Mesenchymal stem cell (in vitro differentiated cells and primary cell): ENCODE results near the gene NCOA5.
A peak's percentile ranks its signal among the peaks of the same experiment; 100 is the strongest.

Experiments used
- DNase-seq: peaks from one replicate; pipeline ENCODE4 v3.0.0-alpha.2; 2013
- H2AFZ ChIP-seq: one replicate; pipeline ENCODE4 v1.6.1; 2013; ENCODE audit warnings: low read depth, mild to moderate bottlenecking, control low read depth, inconsistent platforms, low read length, moderate library complexity
- H2AK5ac ChIP-seq: 2 replicates; pipeline ENCODE4 v1.6.1; 2013; ENCODE audit warnings: low read length, moderate library complexity, mild to moderate bottlenecking, inconsistent platforms; ENCODE audit not compliant: severe bottlenecking
- H2BK120ac ChIP-seq: one replicate; pipeline ENCODE4 v1.6.1; 2013; ENCODE audit warnings: low read depth, mild to moderate bottlenecking, inconsistent platforms, low read length, moderate library complexity
- H2BK12ac ChIP-seq, 2 experiments: one replicate each; pipeline ENCODE4 v1.6.1; 2013; ENCODE audit warnings: inconsistent platforms in 2 of 2, low read length in 2 of 2, mild to moderate bottlenecking in 2 of 2, moderate library complexity in 2 of 2, control low read depth in 1 of 2
- H2BK15ac ChIP-seq: one replicate; pipeline ENCODE4 v1.6.1; 2013; ENCODE audit warnings: mild to moderate bottlenecking, low read depth, inconsistent platforms; ENCODE audit not compliant: poor library complexity, severe bottlenecking
- H2BK5ac ChIP-seq: 2 replicates; pipeline ENCODE4 v1.6.1; 2013; ENCODE audit warnings: low read depth, mild to moderate bottlenecking, low read length, control low read depth, inconsistent platforms; ENCODE audit not compliant: poor library complexity, severe bottlenecking
- H3K14ac ChIP-seq, 2 experiments: one replicate each; pipeline ENCODE4 v1.6.1; 2013; ENCODE audit warnings: inconsistent platforms in 2 of 2, low read length in 2 of 2, control low read depth in 1 of 2, mild to moderate bottlenecking in 1 of 2, moderate library complexity in 1 of 2
- H3K18ac ChIP-seq, 2 experiments: one replicate each; pipeline ENCODE4 v1.6.1; 2013; ENCODE audit warnings: inconsistent platforms in 2 of 2, low read length in 2 of 2, control low read depth in 1 of 2, low read depth in 1 of 2, mild to moderate bottlenecking in 1 of 2
- H3K23ac ChIP-seq, 2 experiments: one replicate each; pipeline ENCODE4 v1.6.1; 2013; ENCODE audit warnings: inconsistent platforms in 2 of 2, low read length in 2 of 2, mild to moderate bottlenecking in 2 of 2, moderate library complexity in 2 of 2, control low read depth in 1 of 2
- H3K27ac ChIP-seq: 2 replicates; pipeline ENCODE4 v1.5.1; 2013; ENCODE audit warnings: mild to moderate bottlenecking, moderate library complexity, low read length, control low read depth, inconsistent platforms; ENCODE audit not compliant: poor library complexity, severe bottlenecking
- H3K27me3 ChIP-seq, 2 experiments: 2 replicates each; pipeline versions ENCODE4 v1.6.1 to v1.7.0; 2013; ENCODE audit warnings: low read length in 2 of 2, mild to moderate bottlenecking in 2 of 2, moderate library complexity in 2 of 2, control low read depth in 1 of 2, inconsistent platforms in 1 of 2; ENCODE audit not compliant: control insufficient read depth in 1 of 2, insufficient read depth in 1 of 2
- H3K36me3 ChIP-seq, 2 experiments: 2 replicates each; pipeline versions ENCODE4 v1.6.1 to v1.7.0; 2013; ENCODE audit warnings: low read length in 2 of 2, control low read depth in 1 of 2, inconsistent platforms in 1 of 2, low read depth in 1 of 2, mild to moderate bottlenecking in 1 of 2; ENCODE audit not compliant: insufficient read depth in 2 of 2, control insufficient read depth in 1 of 2
- H3K4ac ChIP-seq, 2 experiments: one replicate each; pipeline ENCODE4 v1.6.1; 2013; ENCODE audit warnings: inconsistent platforms in 2 of 2, low read length in 2 of 2, mild to moderate bottlenecking in 2 of 2, moderate library complexity in 2 of 2, control low read depth in 1 of 2, low read depth in 1 of 2
- H3K4me1 ChIP-seq: 2 replicates; pipeline ENCODE4 v1.6.1; 2013; ENCODE audit warnings: low read depth, low read length, control low read depth; ENCODE audit not compliant: control insufficient read depth, insufficient read depth
- H3K4me2 ChIP-seq: 2 replicates; pipeline ENCODE4 v1.6.1; 2013; ENCODE audit warnings: low read length, mild to moderate bottlenecking, inconsistent platforms; ENCODE audit not compliant: poor library complexity, severe bottlenecking
- H3K4me3 ChIP-seq, 2 experiments: 2 replicates each; pipeline versions ENCODE4 v1.5.1 to v1.7.0; 2013; ENCODE audit warnings: low read length in 2 of 2, mild to moderate bottlenecking in 2 of 2, control low read depth in 1 of 2, low read depth in 1 of 2; ENCODE audit not compliant: insufficient read depth in 1 of 2
- H3K79me1 ChIP-seq: replicated peaks from 2 replicates; pipeline ENCODE4 v1.6.1; 2013; ENCODE audit warnings: mild to moderate bottlenecking, control low read depth, low read length, inconsistent platforms; ENCODE audit not compliant: poor library complexity, severe bottlenecking
- H3K9ac ChIP-seq: 2 replicates; pipeline ENCODE4 v1.7.0; 2013; ENCODE audit warnings: mild to moderate bottlenecking, low read length, moderate library complexity
- H3K9me3 ChIP-seq: 2 replicates; pipeline ENCODE4 v1.7.0; 2013; ENCODE audit warnings: mild to moderate bottlenecking, low read length; ENCODE audit not compliant: control insufficient read depth
- H4K8ac ChIP-seq: one replicate; pipeline ENCODE4 v1.6.1; 2013; ENCODE audit warnings: inconsistent platforms, mild to moderate bottlenecking, low read length, moderate library complexity
- H4K91ac ChIP-seq: one replicate; pipeline ENCODE4 v1.6.1; 2013; ENCODE audit warnings: mild to moderate bottlenecking, low read length, inconsistent platforms
- WGBS: methylation state at CpG from one replicate; pipeline ENCODE4 v1.1.7; 2013; ENCODE audit warnings: mixed read lengths; 5-methylcytosine and 5-hydroxymethylcytosine counted together

Gene NCOA5

GRCh38 chr20:46043556-46043955, 46.2 kb downstream of the NCOA5 start:
- no peaks in the 10 kb centered on the region for H3K79me1 ChIP-seq
- WGBS: 51% methylated on average over 7 of the region's 7 CpGs

GRCh38 chr20:46040902-46041535, 48.7 kb downstream of the NCOA5 start:
- H3K27me3 ChIP-seq: peaks cover 26 to 67% of the 10 kb centered on the region in 2 experiments
- H2AK5ac ChIP-seq: no peak overlapping the region
- no peaks in the 10 kb centered on the region for H3K36me3 ChIP-seq
- H2BK15ac ChIP-seq: no peak overlapping the region
- no peaks in the 10 kb centered on the region for H3K9me3 ChIP-seq
- no peak overlapping the region for H2BK120ac ChIP-seq
- no peak overlapping the region for H2BK12ac ChIP-seq
- H3K27ac ChIP-seq: no peak overlapping the region
- H3K9ac ChIP-seq: no peak overlapping the region
- WGBS: 38% methylated on average over 18 of the region's 18 CpGs
- H4K8ac ChIP-seq: no peak overlapping the region
- H2BK5ac ChIP-seq: no peak overlapping the region
- DNase-seq: peak; percentile 45
- no peak overlapping the region for H2AFZ ChIP-seq
- no peak overlapping the region for H3K23ac ChIP-seq
- H4K91ac ChIP-seq: no peak overlapping the region
- no peak overlapping the region for H3K4ac ChIP-seq
- H3K4me1 ChIP-seq: no peaks in the 10 kb centered on the region
- H3K79me1 ChIP-seq: no peaks in the 10 kb centered on the region
- H3K18ac ChIP-seq: no peak overlapping the region
- H3K4me3 ChIP-seq: no peak overlapping the region
- no peak overlapping the region for H3K14ac ChIP-seq
- H3K4me2 ChIP-seq: no peak overlapping the region

More at GRCh38 chr20:46043556-46043955, 46.2 kb downstream of the NCOA5 start:
- Histone ChIP-seq H2AK5ac (no peak overlapping the region), H3K4me1 (no peaks in the 10 kb centered on the region), H2BK12ac (no peak overlapping the region), H3K23ac (no peak overlapping the region), H3K36me3 (no peaks in the 10 kb centered on the region), H2AFZ (no peak overlapping the region), H4K91ac (no peak overlapping the region), H3K18ac (no peak overlapping the region), H3K27me3 (peaks cover 28 to 79% of the 10 kb centered on the region in 2 experiments), H3K27ac (no peak overlapping the region), H3K14ac (no peak overlapping the region), H3K4ac (no peak overlapping the region), H4K8ac (no peak overlapping the region), H3K9ac (no peak overlapping the region), H3K4me3 (no peak overlapping the region), H3K4me2 (no peak overlapping the region), H2BK15ac (no peak overlapping the region), H2BK120ac (no peak overlapping the region), H3K9me3 (no peaks in the 10 kb centered on the region), H2BK5ac (no peak overlapping the region)
- DNase-seq: no peak

GRCh38 chr20:46037036-46037435, 52.7 kb downstream of the NCOA5 start:
- H3K23ac ChIP-seq: no peak overlapping the region
- H3K4ac ChIP-seq: no peak overlapping the region
- no peak overlapping the region for H4K8ac ChIP-seq
- no peak overlapping the region for H3K27ac ChIP-seq
- H3K4me2 ChIP-seq: no peak overlapping the region
- H3K4me3 ChIP-seq: no peak overlapping the region
- H3K9me3 ChIP-seq: no peaks in the 10 kb centered on the region
- H2BK15ac ChIP-seq: no peak overlapping the region
- H3K18ac ChIP-seq: no peak overlapping the region
- H2BK5ac ChIP-seq: no peak overlapping the region
- H4K91ac ChIP-seq: no peak overlapping the region
- H2BK12ac ChIP-seq: no peak overlapping the region
- H2AK5ac ChIP-seq: no peak overlapping the region
- WGBS: 70% methylated on average over 5 of the region's 5 CpGs
- no peaks in the 10 kb centered on the region for H3K36me3 ChIP-seq
- H3K79me1 ChIP-seq: no peaks in the 10 kb centered on the region
- peaks cover under 1% of the 10 kb centered on the region for H3K4me1 ChIP-seq
- no peak overlapping the region for H2BK120ac ChIP-seq
- H3K9ac ChIP-seq: no peak overlapping the region
- peaks cover 56 to 67% of the 10 kb centered on the region in 2 experiments for H3K27me3 ChIP-seq
- no peak for DNase-seq
- H2AFZ ChIP-seq: no peak overlapping the region
- no peak overlapping the region for H3K14ac ChIP-seq

DNA sequence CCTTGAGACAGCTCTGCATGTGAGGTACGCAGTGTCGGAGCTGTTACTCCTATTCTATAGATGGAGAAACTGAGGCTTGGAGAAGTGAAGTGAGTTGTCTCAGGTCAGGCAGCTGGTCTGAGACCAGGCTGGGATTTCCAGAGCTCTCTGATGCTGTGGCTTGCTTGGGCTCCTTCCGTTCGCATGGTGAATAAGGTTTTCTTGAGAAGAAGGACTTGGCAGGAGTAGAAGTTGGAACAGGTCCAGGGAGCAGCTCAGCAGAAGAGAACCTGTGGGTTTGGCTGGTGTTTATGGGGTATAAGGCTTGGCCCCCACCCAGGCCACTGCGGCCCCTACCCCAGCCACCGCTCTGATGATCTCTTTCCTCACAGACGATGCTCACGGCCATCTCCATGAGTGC, 53.4 kb downstream of the NCOA5 start:
- no peak overlapping the region for H4K8ac ChIP-seq
- no peak overlapping the region for H2BK12ac ChIP-seq
- H2BK15ac ChIP-seq: no peak overlapping the region
- no peak overlapping the region for H3K4me3 ChIP-seq
- no peak overlapping the region for H2BK120ac ChIP-seq
- H3K14ac ChIP-seq: no peak overlapping the region
- WGBS: 88% methylated on average over 8 of the region's 8 CpGs
- DNase-seq: no peak
- no peak overlapping the region for H2BK5ac ChIP-seq
- H3K4me2 ChIP-seq: no peak overlapping the region
- no peaks in the 10 kb centered on the region for H3K36me3 ChIP-seq
- H3K4ac ChIP-seq: no peak overlapping the region
- peaks cover 60 to 67% of the 10 kb centered on the region in 2 experiments for H3K27me3 ChIP-seq
- no peak overlapping the region for H2AFZ ChIP-seq
- H3K18ac ChIP-seq: no peak overlapping the region
- H4K91ac ChIP-seq: no peak overlapping the region
- H3K9me3 ChIP-seq: no peaks in the 10 kb centered on the region
- no peak overlapping the region for H3K23ac ChIP-seq
- no peak overlapping the region for H3K27ac ChIP-seq
- H2AK5ac ChIP-seq: no peak overlapping the region
- H3K79me1 ChIP-seq: no peaks in the 10 kb centered on the region
- no peak overlapping the region for H3K9ac ChIP-seq
- peaks cover 7% of the 10 kb centered on the region for H3K4me1 ChIP-seq
